ENCODE data around the gene FUBP3. TPM values are rescaled to one million over a fixed set of nuclear protein-coding genes. Genes with fewer than 3 reads are reported as not detected.
"Not testable (repeated sequence)": the region's sequence is repeated elsewhere in the genome, so short reads cannot be mapped to it uniquely, and the experiment has no call there.

Gene FUBP3
- total RNA-seq, 1 donor from 2014 or later = 36.8 TPM

- intact Hi-C loops (cut with DNase I) = no loop called here
- no peak for DNase-seq (ENCODE audit: low spot score)
These were observed 91.3 kb downstream of the FUBP3 start for GRCh38 chr9:130670644-130671043.

DNA sequence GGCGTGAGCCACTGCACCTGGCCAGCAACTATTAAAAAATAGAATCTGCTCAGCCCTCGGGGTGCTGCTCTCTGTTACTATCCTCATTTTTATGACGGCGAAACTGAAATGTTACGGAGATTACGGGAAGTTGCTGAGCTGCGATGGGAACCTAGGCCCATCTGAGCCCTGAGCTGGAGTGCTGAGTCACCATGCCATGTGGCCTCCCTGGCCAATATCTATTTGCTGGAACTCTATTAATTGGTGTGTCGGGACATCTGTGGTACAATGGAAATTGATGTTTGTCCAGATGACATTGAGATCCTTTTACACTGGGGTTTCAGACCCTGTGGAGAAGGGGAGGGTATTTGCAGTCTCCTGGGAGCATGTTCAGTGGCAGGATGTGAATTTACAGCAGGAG is 93.1 kb downstream of the FUBP3 start:
- intact Hi-C loops (cut with DNase I) = no loop called here

DNA sequence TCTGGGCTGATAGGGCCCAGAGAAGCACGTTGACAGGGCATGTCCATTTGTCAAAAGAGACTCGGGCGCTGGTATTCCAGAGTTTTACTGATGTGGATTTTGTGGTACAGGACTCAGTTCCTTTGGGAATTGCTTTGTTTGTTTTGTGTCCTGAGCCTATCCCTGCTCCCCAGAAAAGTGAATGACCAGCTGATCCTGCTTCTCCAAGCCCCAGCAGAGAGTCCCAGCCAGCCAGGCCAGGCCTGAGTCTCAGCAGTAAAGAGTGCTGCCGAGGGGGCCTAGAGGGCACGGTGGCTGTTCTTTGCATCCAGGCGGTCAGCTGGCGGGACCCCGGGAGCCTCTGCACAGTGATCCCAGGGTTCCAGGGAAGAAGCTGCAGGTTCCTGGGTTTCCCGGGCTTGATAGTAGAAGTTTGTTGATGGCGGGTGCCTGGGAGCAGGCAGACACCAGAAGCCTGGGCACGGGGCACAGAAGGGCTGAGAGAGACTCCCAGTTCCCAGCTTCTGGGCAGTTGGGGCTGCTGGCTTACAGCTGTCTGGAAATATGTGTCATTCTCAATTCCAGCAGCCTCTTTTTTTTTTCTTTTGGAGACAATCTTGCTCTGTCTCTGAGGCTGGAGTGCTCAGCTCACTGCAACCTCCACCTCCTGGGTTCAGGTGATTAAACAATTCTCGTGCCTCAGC is 93.7 kb downstream of the FUBP3 start:
- no peak for DNase-seq (ENCODE audit: low spot score)

More for the DNA sequence above, 93.1 kb downstream of the FUBP3 start:
- DNase-seq (ENCODE audit: low spot score) = no peak

DNA sequence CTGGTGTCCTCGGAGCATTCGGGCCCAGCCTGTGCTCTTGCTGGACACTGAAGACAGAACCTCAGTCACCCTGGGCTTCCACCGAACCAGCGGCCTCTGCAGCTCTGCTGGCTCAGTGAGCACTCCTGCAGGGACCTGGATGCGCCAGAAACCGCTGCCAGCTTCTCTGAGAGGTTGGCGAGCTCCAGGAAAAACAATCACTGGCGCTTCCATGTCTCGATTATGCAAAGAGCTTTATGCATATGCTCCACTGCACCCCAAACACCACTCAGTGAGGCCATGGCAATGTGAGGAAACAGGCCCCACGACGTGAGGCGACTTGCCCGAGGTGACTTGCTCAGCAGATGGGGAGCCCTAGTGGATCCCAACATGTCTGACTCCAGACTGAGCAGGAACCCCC is 96.0 kb downstream of the FUBP3 start:
- no peak for DNase-seq (ENCODE audit: low spot score)
- intact Hi-C loops (cut with DNase I) = no loop called here

More for the DNA sequence above, 93.7 kb downstream of the FUBP3 start:
- intact Hi-C loops (cut with DNase I) = no loop called here

- intact Hi-C loops (cut with DNase I) = no loop called here
- DNase-seq (ENCODE audit: low spot score) = no peak
These were observed 97.9 kb downstream of the FUBP3 start for GRCh38 chr9:130677252-130677651.

GRCh38 chr9:130680836-130681768 is 101.7 kb downstream of the FUBP3 start:
- intact Hi-C loops (cut with DNase I) = loop anchor here (5.0 kb wide), 2 partner anchors 54 to 104 kb away; partner anchors contain the start of gene FUBP3
- DNase-seq (ENCODE audit: low spot score) = peak; percentile 82

GRCh38 chr9:130681769-130682420 is 102.5 kb downstream of the FUBP3 start:
- DNase-seq (ENCODE audit: low spot score) = no peak
- intact Hi-C loops (cut with DNase I) = loop anchor here (1.0 to 5.0 kb wide), 3 partner anchors 55 to 221 kb away; partner anchors contain the start of gene FUBP3

GRCh38 chr9:130682421-130683121 is 103.2 kb downstream of the FUBP3 start:
- DNase-seq (ENCODE audit: low spot score) = peak; percentile 90
- intact Hi-C loops (cut with DNase I) = loop anchor here (1.0 to 5.0 kb wide), 3 partner anchors 55 to 221 kb away; partner anchors contain the start of gene FUBP3

DNA sequence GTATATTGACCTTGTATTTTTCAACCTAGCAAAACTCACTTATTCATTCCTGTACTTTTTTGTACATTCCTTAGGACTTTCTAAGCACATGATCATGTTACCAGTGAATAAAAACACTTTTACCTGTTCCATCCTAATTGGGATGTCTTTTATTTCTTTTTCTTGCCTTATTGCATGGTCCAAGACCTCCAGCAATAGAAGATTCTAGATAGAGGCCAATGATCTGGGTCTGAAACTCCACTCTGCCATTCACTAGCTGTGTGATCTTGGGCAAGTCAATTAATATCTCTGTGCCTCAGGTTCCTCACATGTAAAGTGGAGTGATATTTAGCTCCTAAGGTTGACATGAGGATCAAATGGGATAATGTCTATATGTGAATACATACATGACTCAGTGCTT is 105.7 kb downstream of the FUBP3 start:
- intact Hi-C loops (cut with DNase I) = no loop called here
- no peak for DNase-seq (ENCODE audit: low spot score)

GRCh38 chr9:130685945-130686344 is 106.6 kb downstream of the FUBP3 start:
- DNase-seq (ENCODE audit: low spot score); intact Hi-C loops (cut with DNase I): not testable (repeated sequence)

- intact Hi-C loops (cut with DNase I) = no loop called here
- DNase-seq (ENCODE audit: low spot score) = no peak
These were observed 108.2 kb downstream of the FUBP3 start for GRCh38 chr9:130687615-130688014.

Small RNA genes within 50 kb of the gene (microRNA-seq; reads per million reads assigned to microRNA genes)
- not detected for gene MIR6856

Other genes starting within 250 kb of the FUBP3 start
- gene ASS1, start 134.6 kb upstream of the FUBP3 start, total RNA-seq = 53.7 TPM
- not detected for gene PRDM12, start 85.0 kb downstream of the FUBP3 start, total RNA-seq
- gene EXOSC2, start 114.2 kb downstream of the FUBP3 start, total RNA-seq = 12.7 TPM